DOHH2 (cell line): ENCODE measurements around the gene FBXO45.

ENCODE experiments used
- H3F3A ChIP-seq: fragments of 200-600 bp; sonication (generic), shearing (Covaris generic); 2 replicates; pipeline ENCODE4 v1.6.0; 2016; ENCODE audit warnings: antibody characterized with exemption, mild to moderate bottlenecking; ENCODE audit not compliant: control insufficient read depth, insufficient read depth
- H3K27ac ChIP-seq: fragments of 200-600 bp; sonication (generic); 2 replicates; pipeline ENCODE4 v1.5.1; 2014; ENCODE audit warnings: low read depth, mild to moderate bottlenecking, low read length, moderate library complexity
- H3K27me3 ChIP-seq: fragments of 200-600 bp; sonication (generic); 2 replicates; pipeline ENCODE4 v1.6.1; 2014; ENCODE audit warnings: mild to moderate bottlenecking, low read length, mixed read lengths; ENCODE audit not compliant: control insufficient read depth
- H3K36me3 ChIP-seq: fragments of 200-600 bp; sonication (generic); 2 replicates; pipeline ENCODE4 v1.6.1; 2014; ENCODE audit warnings: mild to moderate bottlenecking, low read length, moderate library complexity, mixed read lengths; ENCODE audit not compliant: control insufficient read depth
- H3K4me1 ChIP-seq: fragments of 200-600 bp; sonication (generic); 2 replicates; pipeline ENCODE4 v1.6.1; 2014; ENCODE audit warnings: mild to moderate bottlenecking, low read length, mixed read lengths; ENCODE audit not compliant: control insufficient read depth
- H3K4me2 ChIP-seq: fragments of 200-600 bp; sonication (generic); 2 replicates; pipeline ENCODE4 v1.6.0; 2014; ENCODE audit warnings: mild to moderate bottlenecking, low read length, moderate library complexity
- H3K4me3 ChIP-seq: fragments of 200-600 bp; sonication (generic); 2 replicates; pipeline ENCODE4 v1.5.1; 2014; ENCODE audit warnings: mild to moderate bottlenecking, low read length, mixed read lengths
- H3K79me2 ChIP-seq: fragments of 200-600 bp; sonication (generic); 2 replicates; pipeline ENCODE4 v1.6.1; 2014; ENCODE audit warnings: mild to moderate bottlenecking, low read length, mixed read lengths; ENCODE audit not compliant: control insufficient read depth
- H3K9me2 ChIP-seq: fragments of 200-600 bp; sonication (generic); replicated peaks from 2 replicates; pipeline ENCODE4 v1.6.1; 2014; ENCODE audit warnings: mild to moderate bottlenecking, low read length, mixed read lengths; ENCODE audit not compliant: control insufficient read depth
- H3K9me3 ChIP-seq: fragments of 200-600 bp; sonication (generic); 2 replicates; pipeline ENCODE4 v1.6.1; 2014; ENCODE audit warnings: antibody characterized with exemption, low read length, mixed read lengths; ENCODE audit not compliant: control insufficient read depth, insufficient read depth
- H4K20me1 ChIP-seq: fragments of 200-600 bp; sonication (generic); 2 replicates; pipeline ENCODE4 v1.6.0; 2014; ENCODE audit warnings: low read depth, mild to moderate bottlenecking, antibody characterized with exemption, low read length, moderate library complexity; ENCODE audit not compliant: control insufficient read depth, insufficient read depth
- CTCF ChIP-seq: fragments of 200-600 bp; sonication (generic); IDR thresholded peaks from one replicate; pipeline ENCODE4 v1.5.1; 2014; ENCODE audit warnings: antibody characterized with exemption, mild to moderate bottlenecking, low read depth, low read length; ENCODE audit not compliant: poor library complexity, severe bottlenecking
- EZH2phosphoT487 ChIP-seq: fragments of 200-600 bp; sonication (generic); IDR thresholded peaks from 2 replicates; pipeline ENCODE4 v1.6.1; 2017; ENCODE audit warnings: borderline replicate concordance, mild to moderate bottlenecking, antibody characterized with exemption, low read length, moderate library complexity, mixed read lengths

Gene FBXO45

GRCh38 chr3:196621611-196622010 is 53.2 kb downstream of the FBXO45 start:
- Histone ChIP-seq H3K9me3 (no peaks in the 10 kb centered on the region), H3K79me2 (no peaks in the 10 kb centered on the region), H3K9me2 (no peaks in the 10 kb centered on the region), H3K4me3 (no peak overlapping the region), H3K4me1 (peaks cover 14% of the 10 kb centered on the region), H4K20me1 (no peaks in the 10 kb centered on the region), H3K4me2 (no peak overlapping the region), H3K27ac (no peak overlapping the region), H3F3A (no peaks in the 10 kb centered on the region), H3K36me3 (no peaks in the 10 kb centered on the region), H3K27me3 (0 out of 2 replicates have a peak, but pooled peaks cover 2% of the 10 kb centered on the region)
- TF ChIP-seq CTCF (no peak), EZH2phosphoT487 (no peak)

- H3K4me1 ChIP-seq: 0 out of 2 replicates have a peak, but pooled peaks cover 4% of the 10 kb centered on the region
- no peaks in the 10 kb centered on the region for H3K9me2 ChIP-seq
- H3K27ac ChIP-seq: no peak overlapping the region
- no peak overlapping the region for H3K4me2 ChIP-seq
- H3K36me3 ChIP-seq: no peaks in the 10 kb centered on the region
- TF ChIP-seq CTCF (no peak), EZH2phosphoT487 (no peak)
- H4K20me1 ChIP-seq: no peaks in the 10 kb centered on the region
- no peaks in the 10 kb centered on the region for H3K9me3 ChIP-seq
- no peak overlapping the region for H3K4me3 ChIP-seq
- H3K79me2 ChIP-seq: no peaks in the 10 kb centered on the region
- H3F3A ChIP-seq: no peaks in the 10 kb centered on the region
- 0 out of 2 replicates have a peak, but pooled peaks cover 2% of the 10 kb centered on the region for H3K27me3 ChIP-seq
Observed at GRCh38 chr3:196624067-196624790, 55.8 kb downstream of the FBXO45 start.

GRCh38 chr3:196624907-196625306 is 56.4 kb downstream of the FBXO45 start:
- Histone ChIP-seq H3K36me3 (no peaks in the 10 kb centered on the region), H3K9me3 (no peaks in the 10 kb centered on the region), H3K4me3 (no peak overlapping the region), H4K20me1 (no peaks in the 10 kb centered on the region), H3K79me2 (no peaks in the 10 kb centered on the region), H3K4me2 (no peak overlapping the region), H3K9me2 (no peaks in the 10 kb centered on the region), H3F3A (no peaks in the 10 kb centered on the region), H3K4me1 (0 out of 2 replicates have a peak, but pooled peaks cover 4% of the 10 kb centered on the region), H3K27ac (no peak overlapping the region), H3K27me3 (0 out of 2 replicates have a peak, but pooled peaks cover 2% of the 10 kb centered on the region)
- TF ChIP-seq EZH2phosphoT487: no peak
- no peak for TF ChIP-seq CTCF
